Progenitor cell of endocrine pancreas (in vitro differentiated cells): ENCODE data around the gene SLFN12. TPM values are rescaled to one million over a fixed set of nuclear protein-coding genes. Genes with fewer than 3 reads are reported as not detected.

Experiments
- DNase-seq: peaks from one replicate; pipeline ENCODE4 v3.0.0; 2021; ENCODE audit warnings: low spot score; ENCODE audit not compliant: unreplicated experiment
- H3K27ac Mint-ChIP-seq: 2 replicates; pipeline ENCODE4 v1.8.0; 2021; ENCODE audit warnings: mild to moderate bottlenecking, moderate library complexity, mixed read lengths
- H3K27me3 Mint-ChIP-seq: 2 replicates; pipeline ENCODE4 v1.8.0; 2021; ENCODE audit warnings: mixed read lengths
- H3K36me3 Mint-ChIP-seq: 2 replicates; pipeline ENCODE4 v1.8.0; 2022; ENCODE audit warnings: mixed read lengths; ENCODE audit not compliant: insufficient read depth
- H3K4me1 Mint-ChIP-seq: 2 replicates; pipeline ENCODE4 v1.8.0; 2021; ENCODE audit warnings: low read depth, mixed read lengths
- H3K4me3 Mint-ChIP-seq: 2 replicates; pipeline ENCODE4 v1.8.0; 2021; ENCODE audit warnings: low read depth, mild to moderate bottlenecking, moderate library complexity, mixed read lengths
- H3K9me3 Mint-ChIP-seq: 2 replicates; pipeline ENCODE4 v1.8.0; 2021; ENCODE audit warnings: low read depth, mixed read lengths
- CTCF ChIP-seq: fragments of 200-600 bp; sonication (generic); IDR thresholded peaks from one replicate; pipeline ENCODE4 v1.5.0; 2021; ENCODE audit warnings: antibody characterized with exemption, mild to moderate bottlenecking; ENCODE audit not compliant: unreplicated experiment
- total RNA-seq: library from RNA; stranded (reverse); gene quantifications from 2 replicates; pipeline ENCODE4 v1.2.1, GENCODE V29; 2021

Gene SLFN12
- total RNA-seq, 1 donor from 2014 or later, result 16.6 TPM

DNA sequence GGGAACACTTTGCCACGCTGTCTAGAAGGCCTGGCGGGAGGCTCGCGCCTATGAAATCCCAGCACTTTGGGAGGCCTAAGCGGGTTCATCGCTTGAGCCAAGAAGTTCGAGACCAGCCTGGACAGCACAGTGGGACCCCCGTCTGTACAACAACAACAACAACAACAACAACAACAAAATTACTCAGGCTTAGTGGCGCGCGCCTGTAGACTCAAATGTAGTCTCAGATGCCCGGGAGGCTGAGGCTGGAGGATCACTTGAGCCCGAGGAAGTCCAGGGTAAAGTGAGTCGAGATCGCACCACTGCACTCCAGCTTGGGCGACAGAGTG is 16.6 kb upstream of the SLFN12 start:
- peaks cover 28% of the 10 kb centered on the region for H3K27me3 Mint-ChIP-seq
- no peak for DNase-seq
- peak overlapping the region; percentile 79 for H3K4me3 Mint-ChIP-seq
- TF ChIP-seq CTCF, result no peak
- H3K9me3 Mint-ChIP-seq, result no peaks in the 10 kb centered on the region
- H3K4me1 Mint-ChIP-seq, result peaks cover 10% of the 10 kb centered on the region
- no peak overlapping the region for H3K27ac Mint-ChIP-seq
- no peaks in the 10 kb centered on the region for H3K36me3 Mint-ChIP-seq

GRCh38 chr17:35448214-35448898 is 16.1 kb upstream of the SLFN12 start, which contains the start of gene SLFN13:
TSS of gene SLFN13 (minus strand) at chr17:35448766. CDS start at chr17:35445680, 3,086 bp downstream.
- H3K9me3 Mint-ChIP-seq, result no peaks in the 10 kb centered on the region
- H3K4me3 Mint-ChIP-seq, result peak within 1 kb of the TSS; percentile 79
- no peak for TF ChIP-seq CTCF
- peaks cover 28% of the 10 kb centered on the region for H3K27me3 Mint-ChIP-seq
- peaks cover 10% of the 10 kb centered on the region for H3K4me1 Mint-ChIP-seq
- H3K36me3 Mint-ChIP-seq, result no peaks in the 10 kb centered on the region
- DNase-seq, result peak; percentile 49
- peak within 1 kb of the TSS; percentile 93 for H3K27ac Mint-ChIP-seq

GRCh38 chr17:35447499-35447898 is 15.2 kb upstream of the SLFN12 start:
- Mint-ChIP-seq H3K4me3 (peak overlapping the region; percentile 79), H3K36me3 (no peaks in the 10 kb centered on the region), H3K27ac (peak overlapping the region; percentile 92), H3K9me3 (no peaks in the 10 kb centered on the region), H3K4me1 (peaks cover 8% of the 10 kb centered on the region), H3K27me3 (peaks cover 22% of the 10 kb centered on the region)
- no peak for DNase-seq
- TF ChIP-seq CTCF, result no peak

- peaks cover 3% of the 10 kb centered on the region for H3K4me1 Mint-ChIP-seq
- H3K27ac Mint-ChIP-seq, result no peak overlapping the region
- no peaks in the 10 kb centered on the region for H3K27me3 Mint-ChIP-seq
- DNase-seq, result no peak
- H3K9me3 Mint-ChIP-seq, result no peaks in the 10 kb centered on the region
- no peak for TF ChIP-seq CTCF
- H3K4me3 Mint-ChIP-seq, result no peak overlapping the region
- no peaks in the 10 kb centered on the region for H3K36me3 Mint-ChIP-seq
Observed at GRCh38 chr17:35438433-35438832, 6.1 kb upstream of the SLFN12 start.

GRCh38 chr17:35433075-35433894 is 985 bp upstream of the SLFN12 start:
- DNase-seq, result peak; percentile 13
- peaks cover 8% of the 10 kb centered on the region for H3K36me3 Mint-ChIP-seq
- peak overlapping the region; percentile 95 for H3K27ac Mint-ChIP-seq
- H3K4me1 Mint-ChIP-seq, result peaks cover 9% of the 10 kb centered on the region
- TF ChIP-seq CTCF, result no peak
- peak overlapping the region; percentile 87 for H3K4me3 Mint-ChIP-seq
- no peaks in the 10 kb centered on the region for H3K27me3 Mint-ChIP-seq
- peaks cover 9% of the 10 kb centered on the region for H3K9me3 Mint-ChIP-seq
